Measurements from ENCODE around the gene PRDM16. TPM values are rescaled to one million over a fixed set of nuclear protein-coding genes. Genes with fewer than 3 reads are reported as not detected.

PRDM16 gene
- polyA plus RNA-seq, 3 donors: not detected

DNA sequence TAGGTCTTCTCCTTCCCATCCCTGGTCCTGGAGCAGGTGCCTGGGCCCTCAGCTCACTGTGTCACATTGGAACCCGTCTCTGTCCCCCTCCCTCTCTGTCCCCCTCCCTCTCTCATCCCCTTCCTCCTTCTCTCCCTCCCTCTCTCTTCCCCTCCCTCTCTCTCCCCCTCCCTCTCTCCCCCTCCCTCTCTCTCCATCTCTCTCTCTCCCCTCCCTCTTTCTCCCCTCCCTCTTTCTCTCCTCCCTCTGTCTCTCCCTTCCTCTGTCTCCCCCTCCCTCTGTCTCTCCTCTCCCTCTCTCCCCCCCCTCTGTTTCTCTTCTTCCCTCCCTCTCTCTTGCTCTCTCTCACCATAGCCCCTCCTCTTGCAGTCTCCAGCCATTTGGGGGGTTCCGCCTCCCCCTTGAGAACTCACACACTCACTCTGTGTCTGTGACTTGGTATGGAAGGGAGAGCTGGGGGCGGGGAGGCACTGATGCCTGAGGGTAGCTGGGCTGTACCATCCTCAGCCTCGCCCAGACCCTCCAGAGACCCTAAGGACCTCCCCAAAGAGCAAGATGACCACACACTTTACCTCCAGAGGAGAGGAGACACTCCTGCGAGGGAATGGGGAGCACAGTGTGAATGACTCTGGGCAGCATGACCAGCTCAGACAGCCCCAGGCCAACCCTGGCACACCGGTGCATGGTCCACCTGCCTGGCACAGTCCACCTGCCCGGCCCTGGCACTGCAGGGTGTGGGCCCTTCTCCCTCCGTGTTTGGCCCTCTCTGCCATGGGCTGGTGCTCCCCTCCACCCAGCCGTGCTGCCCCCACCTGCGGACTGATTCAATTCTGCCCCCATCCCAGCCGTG, 282.7 kb downstream of the PRDM16 start:
- Mint-ChIP-seq H3K9me3 (peaks cover 0 to 4% (median 0%) of the 10 kb centered on the region in 7 donors), H3K27ac (no peak overlapping the region), H3K4me3 (no peak overlapping the region), H3K4me1 (no peaks in the 10 kb centered on the region), H3K36me3 (no peaks in the 10 kb centered on the region), H3K27me3 (ENCODE audit: low read depth in 3 of 3) (peaks cover 14 to 38% (median 15%) of the 10 kb centered on the region in 3 donors)
- H3K4me1 ChIP-seq (ENCODE audit: control insufficient read depth in 1 of 2, insufficient read depth in 2 of 2, low read length in 2 of 2): no peaks in the 10 kb centered on the region
- WGBS (ENCODE audit: insufficient coverage): 51% methylated on average over 4 of the region's 11 CpGs
- no peak overlapping the region for H3K27ac ChIP-seq (ENCODE audit: low read depth in 1 of 2, low read length in 2 of 2)
- no peaks in the 10 kb centered on the region for H3K9me3 ChIP-seq (replicated peaks in 1 of 2; ENCODE audit: control insufficient read depth in 1 of 2, insufficient read depth in 1 of 2, low read length in 2 of 2)
- no peak overlapping the region for H3K4me3 ChIP-seq (replicated peaks in 1 of 3; ENCODE audit: low read depth in 2 of 3, low read length in 3 of 3)
- H3K27me3 ChIP-seq (ENCODE audit: control insufficient read depth in 2 of 2, insufficient read depth in 2 of 2, low read length in 2 of 2): no peaks in the 10 kb centered on the region
- H3K9ac ChIP-seq (ENCODE audit: insufficient read depth, low read length, poor library complexity, severe bottlenecking): no peak overlapping the region
- no peak overlapping the region for H3K4me2 ChIP-seq (replicated peaks; ENCODE audit: extremely low read depth, low read length, poor library complexity, severe bottlenecking)
- intact Hi-C loops (cut with micrococcal nuclease): no loop called here
- no peaks in the 10 kb centered on the region for H3K36me3 ChIP-seq (replicated peaks in 1 of 2; ENCODE audit: control insufficient read depth in 1 of 2, insufficient read depth in 2 of 2, low read length in 2 of 2)
- H3K79me2 ChIP-seq (ENCODE audit: insufficient read depth, low read length): no peaks in the 10 kb centered on the region
- DNase-seq: no peak
- H2AFZ ChIP-seq (ENCODE audit: insufficient read depth, low read depth, low read length, poor library complexity, severe bottlenecking): no peak overlapping the region
- H4K20me1 ChIP-seq (ENCODE audit: insufficient read depth, low read length): no peaks in the 10 kb centered on the region
- TF ChIP-seq, protein P1, sequence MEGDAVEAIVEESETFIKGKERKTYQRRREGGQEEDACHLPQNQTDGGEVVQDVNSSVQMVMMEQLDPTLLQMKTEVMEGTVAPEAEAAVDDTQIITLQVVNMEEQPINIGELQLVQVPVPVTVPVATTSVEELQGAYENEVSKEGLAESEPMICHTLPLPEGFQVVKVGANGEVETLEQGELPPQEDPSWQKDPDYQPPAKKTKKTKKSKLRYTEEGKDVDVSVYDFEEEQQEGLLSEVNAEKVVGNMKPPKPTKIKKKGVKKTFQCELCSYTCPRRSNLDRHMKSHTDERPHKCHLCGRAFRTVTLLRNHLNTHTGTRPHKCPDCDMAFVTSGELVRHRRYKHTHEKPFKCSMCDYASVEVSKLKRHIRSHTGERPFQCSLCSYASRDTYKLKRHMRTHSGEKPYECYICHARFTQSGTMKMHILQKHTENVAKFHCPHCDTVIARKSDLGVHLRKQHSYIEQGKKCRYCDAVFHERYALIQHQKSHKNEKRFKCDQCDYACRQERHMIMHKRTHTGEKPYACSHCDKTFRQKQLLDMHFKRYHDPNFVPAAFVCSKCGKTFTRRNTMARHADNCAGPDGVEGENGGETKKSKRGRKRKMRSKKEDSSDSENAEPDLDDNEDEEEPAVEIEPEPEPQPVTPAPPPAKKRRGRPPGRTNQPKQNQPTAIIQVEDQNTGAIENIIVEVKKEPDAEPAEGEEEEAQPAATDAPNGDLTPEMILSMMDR (IDR thresholded peaks at IDR 0.05): no peak

DNA sequence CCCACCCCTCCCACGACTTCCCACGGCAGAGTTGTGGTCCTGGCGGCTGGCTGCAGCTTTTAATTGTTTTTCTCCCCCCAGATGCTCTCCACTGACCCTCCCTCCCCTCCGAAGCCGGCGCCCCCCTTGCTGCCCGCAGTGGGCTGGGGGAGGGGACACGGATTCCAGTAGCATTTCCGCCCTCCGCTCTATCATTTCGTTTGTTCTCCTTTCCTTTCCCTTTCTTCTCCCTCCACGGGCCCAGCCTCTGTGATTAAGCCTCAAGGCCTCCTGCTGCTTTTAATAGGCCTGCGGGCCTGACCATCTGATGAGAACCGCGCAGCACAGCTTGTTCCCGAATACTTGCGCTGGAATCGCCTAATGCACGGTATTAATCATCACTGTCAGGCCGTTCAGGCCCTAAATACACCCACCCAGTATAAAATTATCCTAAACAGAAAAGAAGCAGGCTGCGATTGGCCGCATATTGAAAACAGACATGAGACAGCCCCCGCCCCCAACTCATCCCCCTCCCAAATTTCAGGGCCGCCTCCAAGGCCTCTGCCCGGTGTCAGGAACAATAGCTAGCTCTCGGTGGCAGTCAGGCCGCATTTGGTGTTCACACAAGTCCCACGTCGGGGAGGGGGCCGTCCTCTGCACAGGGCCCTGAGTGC, 283.4 kb downstream of the PRDM16 start:
- no peak for DNase-seq
- no peak overlapping the region for H3K4me3 Mint-ChIP-seq
- no peak overlapping the region for H3K27ac Mint-ChIP-seq
- Histone ChIP-seq H3K9me3 (replicated peaks in 1 of 2; ENCODE audit: control insufficient read depth in 1 of 2, insufficient read depth in 1 of 2, low read length in 2 of 2) (no peaks in the 10 kb centered on the region), H3K27ac (ENCODE audit: low read depth in 1 of 2, low read length in 2 of 2) (no peak overlapping the region), H4K20me1 (ENCODE audit: insufficient read depth, low read length) (no peaks in the 10 kb centered on the region), H3K4me2 (replicated peaks; ENCODE audit: extremely low read depth, low read length, poor library complexity, severe bottlenecking) (no peak overlapping the region), H3K4me3 (replicated peaks in 1 of 3; ENCODE audit: low read depth in 2 of 3, low read length in 3 of 3) (no peak overlapping the region), H3K4me1 (ENCODE audit: control insufficient read depth in 1 of 2, insufficient read depth in 2 of 2, low read length in 2 of 2) (no peaks in the 10 kb centered on the region), H3K36me3 (replicated peaks in 1 of 2; ENCODE audit: control insufficient read depth in 1 of 2, insufficient read depth in 2 of 2, low read length in 2 of 2) (no peaks in the 10 kb centered on the region), H3K9ac (ENCODE audit: insufficient read depth, low read length, poor library complexity, severe bottlenecking) (no peak overlapping the region), H3K79me2 (ENCODE audit: insufficient read depth, low read length) (no peaks in the 10 kb centered on the region), H2AFZ (ENCODE audit: insufficient read depth, low read depth, low read length, poor library complexity, severe bottlenecking) (no peak overlapping the region), H3K27me3 (ENCODE audit: control insufficient read depth in 2 of 2, insufficient read depth in 2 of 2, low read length in 2 of 2) (no peaks in the 10 kb centered on the region)
- H3K4me1 Mint-ChIP-seq: no peaks in the 10 kb centered on the region
- intact Hi-C loops (cut with micrococcal nuclease): no loop called here
- TF ChIP-seq, protein P1 (IDR thresholded peaks at IDR 0.05): no peak
- H3K27me3 Mint-ChIP-seq (ENCODE audit: low read depth in 3 of 3): peaks cover 14 to 38% (median 15%) of the 10 kb centered on the region in 3 donors
- no peaks in the 10 kb centered on the region for H3K36me3 Mint-ChIP-seq
- WGBS (ENCODE audit: insufficient coverage): 44% methylated on average over 27 of the region's 30 CpGs
- H3K9me3 Mint-ChIP-seq: peaks cover 0 to 4% (median 0%) of the 10 kb centered on the region in 7 donors

All from CD14-positive monocyte (primary cell).